ENCODE results near the gene MLH3.

Gene MLH3

GRCh38 chr14:75025082-75025481, 26.2 kb downstream of the MLH3 start:
- Histone ChIP-seq H3K4me2 (ENCODE audit: insufficient read depth, low read length) (no peak overlapping the region), H3K4me1 (ENCODE audit: insufficient read depth, low read length) (no peaks in the 10 kb centered on the region), H2AFZ (ENCODE audit: low read depth, low read length) (no peak overlapping the region), H4K20me1 (ENCODE audit: insufficient read depth, low read length) (no peaks in the 10 kb centered on the region), H3K27ac (ENCODE audit: low read length) (no peak overlapping the region), H3K79me2 (ENCODE audit: insufficient read depth, low read length) (no peaks in the 10 kb centered on the region), H3K9me3 (ENCODE audit: insufficient read depth, low read length, severe bottlenecking) (no peaks in the 10 kb centered on the region), H3K27me3 (ENCODE audit: insufficient read depth, low read length, poor library complexity) (no peaks in the 10 kb centered on the region), H3K4me3 (ENCODE audit: low read depth in 1 of 2, low read length in 2 of 2) (no peak overlapping the region), H3K9ac (ENCODE audit: low read depth, low read length) (no peak overlapping the region), H3K36me3 (ENCODE audit: insufficient read depth, low read length) (peaks cover 63% of the 10 kb centered on the region)
- ATAC-seq (ENCODE audit: insufficient read depth, low read depth) (no peak), DNase-seq (no peak)
- TF ChIP-seq EZH2 (IDR thresholded peaks at IDR 0.05; ENCODE audit: borderline replicate concordance, low read depth, low read length, severe bottlenecking) (no peak), CTCF (IDR thresholded peaks at IDR 0.05; ENCODE audit: borderline replicate concordance, extremely low read depth, low read length, poor library complexity, severe bottlenecking) (no peak)

GRCh38 chr14:75023108-75023507, 28.2 kb downstream of the MLH3 start:
- H3K27ac ChIP-seq (ENCODE audit: low read length) = no peak overlapping the region
- H2AFZ ChIP-seq (ENCODE audit: low read depth, low read length) = no peak overlapping the region
- no peak overlapping the region for H3K4me3 ChIP-seq (ENCODE audit: low read depth in 1 of 2, low read length in 2 of 2)
- H3K4me2 ChIP-seq (ENCODE audit: insufficient read depth, low read length) = no peak overlapping the region
- no peak for ATAC-seq (ENCODE audit: insufficient read depth, low read depth)
- TF ChIP-seq CTCF (IDR thresholded peaks at IDR 0.05; ENCODE audit: borderline replicate concordance, extremely low read depth, low read length, poor library complexity, severe bottlenecking) = no peak
- no peak for TF ChIP-seq EZH2 (IDR thresholded peaks at IDR 0.05; ENCODE audit: borderline replicate concordance, low read depth, low read length, severe bottlenecking)
- H3K36me3 ChIP-seq (ENCODE audit: insufficient read depth, low read length) = peaks cover 66% of the 10 kb centered on the region
- H4K20me1 ChIP-seq (ENCODE audit: insufficient read depth, low read length) = no peaks in the 10 kb centered on the region
- DNase-seq = no peak
- no peaks in the 10 kb centered on the region for H3K79me2 ChIP-seq (ENCODE audit: insufficient read depth, low read length)
- no peak overlapping the region for H3K9ac ChIP-seq (ENCODE audit: low read depth, low read length)
- no peaks in the 10 kb centered on the region for H3K9me3 ChIP-seq (ENCODE audit: insufficient read depth, low read length, severe bottlenecking)
- H3K4me1 ChIP-seq (ENCODE audit: insufficient read depth, low read length) = no peaks in the 10 kb centered on the region
- H3K27me3 ChIP-seq (ENCODE audit: insufficient read depth, low read length, poor library complexity) = no peaks in the 10 kb centered on the region

- DNase-seq (peak; percentile 23), ATAC-seq (ENCODE audit: insufficient read depth, low read depth) (peak; percentile 70)
- TF ChIP-seq EZH2 (IDR thresholded peaks at IDR 0.05; ENCODE audit: borderline replicate concordance, low read depth, low read length, severe bottlenecking) = no peak
- peak; percentile 51 for TF ChIP-seq CTCF (IDR thresholded peaks at IDR 0.05; ENCODE audit: borderline replicate concordance, extremely low read depth, low read length, poor library complexity, severe bottlenecking)
- Histone ChIP-seq H3K4me2 (ENCODE audit: insufficient read depth, low read length) (no peak overlapping the region), H3K36me3 (ENCODE audit: insufficient read depth, low read length) (peaks cover 71% of the 10 kb centered on the region), H3K27ac (ENCODE audit: low read length) (no peak overlapping the region), H2AFZ (ENCODE audit: low read depth, low read length) (no peak overlapping the region), H3K4me3 (ENCODE audit: low read depth in 1 of 2, low read length in 2 of 2) (no peak overlapping the region), H3K27me3 (ENCODE audit: insufficient read depth, low read length, poor library complexity) (no peaks in the 10 kb centered on the region), H3K79me2 (ENCODE audit: insufficient read depth, low read length) (no peaks in the 10 kb centered on the region), H3K9me3 (ENCODE audit: insufficient read depth, low read length, severe bottlenecking) (no peaks in the 10 kb centered on the region), H3K4me1 (ENCODE audit: insufficient read depth, low read length) (no peaks in the 10 kb centered on the region), H3K9ac (ENCODE audit: low read depth, low read length) (no peak overlapping the region), H4K20me1 (ENCODE audit: insufficient read depth, low read length) (no peaks in the 10 kb centered on the region)
Observed at GRCh38 chr14:75022655-75023054, 28.6 kb downstream of the MLH3 start.

- Histone ChIP-seq H4K20me1 (ENCODE audit: insufficient read depth, low read length) (no peaks in the 10 kb centered on the region), H2AFZ (ENCODE audit: low read depth, low read length) (no peak overlapping the region), H3K9ac (ENCODE audit: low read depth, low read length) (no peak overlapping the region), H3K27me3 (ENCODE audit: insufficient read depth, low read length, poor library complexity) (no peaks in the 10 kb centered on the region), H3K27ac (ENCODE audit: low read length) (no peak overlapping the region), H3K79me2 (ENCODE audit: insufficient read depth, low read length) (no peaks in the 10 kb centered on the region), H3K36me3 (ENCODE audit: insufficient read depth, low read length) (peaks cover 81% of the 10 kb centered on the region), H3K4me3 (ENCODE audit: low read depth in 1 of 2, low read length in 2 of 2) (no peak overlapping the region), H3K9me3 (ENCODE audit: insufficient read depth, low read length, severe bottlenecking) (no peaks in the 10 kb centered on the region), H3K4me1 (ENCODE audit: insufficient read depth, low read length) (no peaks in the 10 kb centered on the region), H3K4me2 (ENCODE audit: insufficient read depth, low read length) (no peak overlapping the region)
- ATAC-seq (ENCODE audit: insufficient read depth, low read depth) (no peak), DNase-seq (no peak)
- no peak for TF ChIP-seq CTCF (IDR thresholded peaks at IDR 0.05; ENCODE audit: borderline replicate concordance, extremely low read depth, low read length, poor library complexity, severe bottlenecking)
- TF ChIP-seq EZH2 (IDR thresholded peaks at IDR 0.05; ENCODE audit: borderline replicate concordance, low read depth, low read length, severe bottlenecking) = no peak
Observed at GRCh38 chr14:75018694-75019093, 32.6 kb downstream of the MLH3 start.
